RWPE2 (cell line): Measurements from ENCODE around the gene CDK17.

Experiments used
- ATAC-seq: fragments of 200-7000 bp; cut with Tn5 transposase; 3 replicates; pipeline ENCODE4 v1.9.1; 2021; ENCODE audit warnings: low read depth
- DNase-seq: peaks from one replicate; pipeline ENCODE4 v3.0.0-alpha.2; 2020; ENCODE audit warnings: low spot score
- H3K27ac ChIP-seq: fragments of 450-650 bp; 2 replicates; pipeline ENCODE4 v1.5.1; 2017; ENCODE audit warnings: mild to moderate bottlenecking; ENCODE audit not compliant: poor library complexity, severe bottlenecking
- H3K27me3 ChIP-seq: fragments of 250-450 bp; sonication (Bioruptor Pico); 2 replicates; pipeline ENCODE4 v1.5.1; 2021; ENCODE audit warnings: mild to moderate bottlenecking, moderate library complexity; ENCODE audit not compliant: insufficient read depth, poor library complexity, severe bottlenecking
- H3K36me3 ChIP-seq: fragments of 250-450 bp; sonication (Bioruptor Pico); 2 replicates; pipeline ENCODE4 v1.5.1; 2020; ENCODE audit warnings: low read depth, mild to moderate bottlenecking, moderate library complexity
- H3K4me1 ChIP-seq: fragments of 250-450 bp; sonication (Bioruptor Pico); 2 replicates; pipeline ENCODE4 v1.5.1; 2021; ENCODE audit warnings: mild to moderate bottlenecking, moderate library complexity; ENCODE audit not compliant: insufficient read depth, poor library complexity, severe bottlenecking
- H3K4me3 ChIP-seq: fragments of 250-450 bp; sonication (Bioruptor Pico); 2 replicates; pipeline ENCODE4 v1.5.1; 2021; ENCODE audit warnings: mild to moderate bottlenecking, moderate library complexity; ENCODE audit not compliant: severe bottlenecking
- H3K9me3 ChIP-seq: fragments of 250-450 bp; sonication (Bioruptor Pico); 2 replicates; pipeline ENCODE4 v1.5.1; 2021; ENCODE audit warnings: mild to moderate bottlenecking, moderate library complexity; ENCODE audit not compliant: severe bottlenecking
- TF ChIP-seq, protein P1 (sequence below): fragments of 450-650 bp; IDR thresholded peaks from one replicate; pipeline ENCODE4 v1.5.1; 2017; ENCODE audit warnings: mild to moderate bottlenecking, moderate library complexity; ENCODE audit not compliant: poor library complexity, severe bottlenecking

The CDK17 gene

GRCh38 chr12:96338852-96339471 lies 61.3 kb downstream of the CDK17 start:
- DNase-seq: no peak
- Histone ChIP-seq H3K27ac (no peak overlapping the region), H3K4me3 (no peak overlapping the region), H3K36me3 (peaks cover 22% of the 10 kb centered on the region), H3K27me3 (no peaks in the 10 kb centered on the region), H3K4me1 (peaks cover 10% of the 10 kb centered on the region), H3K9me3 (peaks cover 8% of the 10 kb centered on the region)
- no peak for ATAC-seq
- TF ChIP-seq, protein P1, sequence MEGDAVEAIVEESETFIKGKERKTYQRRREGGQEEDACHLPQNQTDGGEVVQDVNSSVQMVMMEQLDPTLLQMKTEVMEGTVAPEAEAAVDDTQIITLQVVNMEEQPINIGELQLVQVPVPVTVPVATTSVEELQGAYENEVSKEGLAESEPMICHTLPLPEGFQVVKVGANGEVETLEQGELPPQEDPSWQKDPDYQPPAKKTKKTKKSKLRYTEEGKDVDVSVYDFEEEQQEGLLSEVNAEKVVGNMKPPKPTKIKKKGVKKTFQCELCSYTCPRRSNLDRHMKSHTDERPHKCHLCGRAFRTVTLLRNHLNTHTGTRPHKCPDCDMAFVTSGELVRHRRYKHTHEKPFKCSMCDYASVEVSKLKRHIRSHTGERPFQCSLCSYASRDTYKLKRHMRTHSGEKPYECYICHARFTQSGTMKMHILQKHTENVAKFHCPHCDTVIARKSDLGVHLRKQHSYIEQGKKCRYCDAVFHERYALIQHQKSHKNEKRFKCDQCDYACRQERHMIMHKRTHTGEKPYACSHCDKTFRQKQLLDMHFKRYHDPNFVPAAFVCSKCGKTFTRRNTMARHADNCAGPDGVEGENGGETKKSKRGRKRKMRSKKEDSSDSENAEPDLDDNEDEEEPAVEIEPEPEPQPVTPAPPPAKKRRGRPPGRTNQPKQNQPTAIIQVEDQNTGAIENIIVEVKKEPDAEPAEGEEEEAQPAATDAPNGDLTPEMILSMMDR: no peak

- Histone ChIP-seq H3K27ac (no peak overlapping the region), H3K27me3 (no peaks in the 10 kb centered on the region), H3K36me3 (peaks cover 26% of the 10 kb centered on the region), H3K9me3 (peaks cover 5% of the 10 kb centered on the region), H3K4me3 (no peak overlapping the region), H3K4me1 (peaks cover 10% of the 10 kb centered on the region)
- DNase-seq (no peak), ATAC-seq (no peak)
- TF ChIP-seq, protein P1: no peak
These were observed 62.3 kb downstream of the CDK17 start for GRCh38 chr12:96337953-96338352.

GRCh38 chr12:96336489-96336888 lies 63.8 kb downstream of the CDK17 start:
- no peak overlapping the region for H3K4me3 ChIP-seq
- TF ChIP-seq, protein P1: no peak
- H3K9me3 ChIP-seq: peaks cover 5% of the 10 kb centered on the region
- peaks cover 39% of the 10 kb centered on the region for H3K36me3 ChIP-seq
- H3K4me1 ChIP-seq: peaks cover 10% of the 10 kb centered on the region
- DNase-seq: no peak
- H3K27me3 ChIP-seq: no peaks in the 10 kb centered on the region
- ATAC-seq: no peak
- no peak overlapping the region for H3K27ac ChIP-seq

DNA sequence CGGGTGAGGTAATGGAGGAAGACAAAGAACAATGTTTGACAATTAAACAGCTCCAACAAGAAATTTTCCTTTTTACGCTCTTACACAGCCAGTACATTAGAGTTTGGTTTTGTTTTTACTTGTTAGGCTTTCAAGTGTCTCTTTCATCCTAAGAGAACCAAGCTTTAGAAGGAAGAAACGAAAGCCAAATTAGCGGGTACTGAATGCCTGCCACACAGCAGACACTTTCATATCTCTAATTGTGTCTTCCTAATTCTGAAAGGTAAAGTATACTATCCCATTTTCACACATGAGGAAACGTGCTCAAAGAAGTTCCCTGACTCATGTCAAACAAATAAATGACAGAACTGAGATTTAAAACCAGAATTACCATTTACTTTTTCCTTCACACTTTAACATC lies 65.0 kb downstream of the CDK17 start:
- ATAC-seq: no peak
- no peak for DNase-seq
- H3K4me1 ChIP-seq: peaks cover 10% of the 10 kb centered on the region
- peaks cover 51% of the 10 kb centered on the region for H3K36me3 ChIP-seq
- H3K9me3 ChIP-seq: peaks cover 5% of the 10 kb centered on the region
- H3K27ac ChIP-seq: peak overlapping the region; percentile 17
- TF ChIP-seq, protein P1: no peak
- H3K4me3 ChIP-seq: no peak overlapping the region
- no peaks in the 10 kb centered on the region for H3K27me3 ChIP-seq

GRCh38 chr12:96334502-96334901 lies 65.7 kb downstream of the CDK17 start:
- TF ChIP-seq, protein P1: no peak
- Histone ChIP-seq H3K36me3 (peaks cover 59% of the 10 kb centered on the region), H3K9me3 (peaks cover 5% of the 10 kb centered on the region), H3K4me1 (peaks cover 10% of the 10 kb centered on the region), H3K27me3 (no peaks in the 10 kb centered on the region), H3K27ac (peak overlapping the region; percentile 17), H3K4me3 (no peak overlapping the region)
- DNase-seq (no peak), ATAC-seq (no peak)
